ENCODE results near the gene RPN2. TPM values are rescaled to one million over a fixed set of nuclear protein-coding genes. Genes with fewer than 3 reads are reported as not detected.

RPN2 gene
- total and polyA plus RNA-seq, 12 donors, result 35.7 to 403 (median 224) TPM

Other genes starting within 250 kb of the RPN2 start
- 100 to 1,000 TPM in 6 of 9 donors, 10 to 100 TPM in 3; 27.1 to 232 (median 132) TPM for gene SAMHD1, start 227.6 kb upstream of the RPN2 start, total RNA-seq
- gene SAMHD1, start 227.6 kb upstream of the RPN2 start, polyA plus RNA-seq, result 10 to 100 TPM; 53.7 to 70.5 (median 64.9) TPM
- 10 to 100 TPM in 1 of 9 donors, 1 to 10 TPM in 7, under 1 TPM in 1; 0.91 to 12.6 (median 6.6) TPM for gene RBL1, start 83.3 kb upstream of the RPN2 start, total RNA-seq
- gene RBL1, start 83.3 kb upstream of the RPN2 start, polyA plus RNA-seq, result 1 to 10 TPM; 1.1 to 4.6 (median 1.8) TPM
- 1 to 10 TPM; 1.3 to 6.5 (median 3.5) TPM for gene MROH8, start 218 bp downstream of the RPN2 start, total RNA-seq
- 10 to 100 TPM in 1 of 3 donors, 1 to 10 TPM in 2; 4.4 to 13.8 (median 6.6) TPM for gene MROH8, start 218 bp downstream of the RPN2 start, polyA plus RNA-seq
- gene GHRH, start 82.5 kb downstream of the RPN2 start, total RNA-seq, result not detected
- gene GHRH, start 82.5 kb downstream of the RPN2 start, polyA plus RNA-seq, result 10 to 100 TPM in 1 of 3 donors, under 1 TPM in 1, not detected in 1; 0.91 to 26.1 TPM
- 100 to 1,000 TPM in 1 of 9 donors, 10 to 100 TPM in 8; 13.9 to 364 (median 49.6) TPM for gene MANBAL, start 110.3 kb downstream of the RPN2 start, total RNA-seq
- gene MANBAL, start 110.3 kb downstream of the RPN2 start, polyA plus RNA-seq, result 100 to 1,000 TPM in 1 of 3 donors, 10 to 100 TPM in 2; 53.7 to 101 (median 67.3) TPM
- 10 to 100 TPM; 10.6 to 83.0 (median 53.6) TPM for gene SRC, start 166.8 kb downstream of the RPN2 start, total RNA-seq
- gene SRC, start 166.8 kb downstream of the RPN2 start, polyA plus RNA-seq, result 10 to 100 TPM; 45.6 to 68.6 (median 49.0) TPM